IPS-18c (cell line): ENCODE measurements around the gene PCBP4.

Source experiments
- H3K4me3 ChIP-seq: 2 replicates; pipeline ENCODE4 v1.7.0; 2013; ENCODE audit warnings: low read depth, mild to moderate bottlenecking, low read length, moderate library complexity; ENCODE audit not compliant: insufficient read depth
- H3K9me3 ChIP-seq: one replicate; pipeline ENCODE4 v1.6.1; 2013; ENCODE audit warnings: mild to moderate bottlenecking, low read length, moderate library complexity; ENCODE audit not compliant: control insufficient read depth, insufficient read depth

Gene PCBP4

GRCh38 chr3:51916418-51916817 lies 50.8 kb downstream of the PCBP4 start:
- no peak overlapping the region for H3K4me3 ChIP-seq
- H3K9me3 ChIP-seq: no peaks in the 10 kb centered on the region

GRCh38 chr3:51908026-51908425 lies 59.2 kb downstream of the PCBP4 start:
- Histone ChIP-seq H3K9me3 (no peaks in the 10 kb centered on the region), H3K4me3 (no peak overlapping the region)
